H1 (cell line): Measurements from ENCODE around the gene SHISAL1. TPM values are rescaled to one million over a fixed set of nuclear protein-coding genes. Genes with fewer than 3 reads are reported as not detected.

Experiments
- CTCF ChIA-PET: fragments of 300-600 bp; sonication (Branson Sonifier 250); formaldehyde crosslinking; loops from one replicate; lab custom pipeline; 2021; ENCODE audit not compliant: partially characterized antibody; lab: Charles Lee
- POLR2A ChIA-PET: fragments of 300-600 bp; sonication (Branson Sonifier 250); formaldehyde crosslinking; loops from one replicate; lab custom pipeline; 2021; ENCODE audit warnings: inconsistent platforms; ENCODE audit not compliant: partially characterized antibody; lab: Charles Lee
- DNase-seq, 2 experiments: peaks; one replicate each; pipeline versions ENCODE4 v3.0.0 to v3.0.0-alpha.2; 2010 to 2022; ENCODE audit warnings: low spot score in 2 of 2, low read depth in 1 of 2, mixed read lengths in 1 of 2
- FAIRE-seq: peaks from 2 replicates; lab custom pipeline; 2011; peaks lifted over from hg19 to GRCh38; lab: Jason Lieb, UNC
- H2AFZ ChIP-seq: 2 replicates; pipeline ENCODE4 v1.8.1; 2012; ENCODE audit warnings: low read length, inconsistent platforms
- H2AK5ac ChIP-seq: 2 replicates; pipeline ENCODE4 v1.6.1; 2013; ENCODE audit warnings: low read depth, low read length
- H2BK120ac ChIP-seq: replicated peaks from 2 replicates; pipeline ENCODE3; 2013; ENCODE audit warnings: low read depth, low read length, inconsistent platforms
- H2BK12ac ChIP-seq: 2 replicates; pipeline ENCODE4 v1.6.1; 2013; ENCODE audit warnings: low read depth, low read length
- H2BK15ac ChIP-seq: 2 replicates; pipeline ENCODE4 v1.6.1; 2013; ENCODE audit warnings: low read length
- H2BK20ac ChIP-seq: 2 replicates; pipeline ENCODE4 v1.6.1; 2013; ENCODE audit warnings: low read length
- H2BK5ac ChIP-seq: 2 replicates; pipeline ENCODE4 v1.6.1; 2013; ENCODE audit warnings: low read depth, low read length
- H3K14ac ChIP-seq: 2 replicates; pipeline ENCODE4 v1.6.1; 2013; ENCODE audit warnings: inconsistent platforms; ENCODE audit not compliant: insufficient read length
- H3K18ac ChIP-seq: 2 replicates; pipeline ENCODE4 v1.6.1; 2013; ENCODE audit warnings: low read length; ENCODE audit errors: extremely low read depth
- H3K23ac ChIP-seq: 2 replicates; pipeline ENCODE4 v1.6.1; 2013; ENCODE audit warnings: inconsistent platforms; ENCODE audit not compliant: insufficient read length
- H3K23me2 ChIP-seq: 2 replicates; pipeline ENCODE4 v1.6.1; 2013; ENCODE audit warnings: low read depth, low read length
- H3K27ac ChIP-seq: 2 replicates; pipeline ENCODE4 v1.6.1; 2011; ENCODE audit warnings: low read depth, low read length, inconsistent platforms
- H3K27me3 ChIP-seq, 4 experiments: replicated peaks in 1 of 4; 1 replicate in 1 of 4; 2 replicates in 3 of 4; pipeline versions ENCODE4 v1.6.1 to v1.8.1; 2011 to 2013; ENCODE audit warnings: low read length in 3 of 4, mild to moderate bottlenecking in 3 of 4, inconsistent platforms in 2 of 4, mixed read lengths in 2 of 4, moderate library complexity in 1 of 4; ENCODE audit not compliant: control insufficient read depth in 3 of 4, insufficient read depth in 3 of 4; ENCODE audit errors: extremely low read depth in 1 of 4
- H3K36me3 ChIP-seq, 4 experiments: 2 replicates each; pipeline versions ENCODE4 v1.6.1 to v1.8.1; 2011 to 2013; ENCODE audit warnings: mild to moderate bottlenecking in 4 of 4, low read length in 3 of 4, moderate library complexity in 2 of 4, control low read depth in 1 of 4, inconsistent platforms in 1 of 4; ENCODE audit not compliant: insufficient read depth in 4 of 4, control insufficient read depth in 2 of 4
- H3K4ac ChIP-seq: replicated peaks from 2 replicates; pipeline ENCODE3; 2013; ENCODE audit warnings: low read length, low read depth, mixed read lengths, inconsistent platforms; ENCODE audit not compliant: insufficient read length
- H3K4me1 ChIP-seq, 4 experiments: replicated peaks in 1 of 4; 1 replicate in 1 of 4; 2 replicates in 3 of 4; pipeline versions ENCODE4 v1.6.1 to v1.8.1; 2011 to 2013; ENCODE audit warnings: low read length in 3 of 4, inconsistent platforms in 2 of 4, mixed read lengths in 1 of 4; ENCODE audit not compliant: insufficient read depth in 4 of 4, control insufficient read depth in 3 of 4
- H3K4me2 ChIP-seq, 2 experiments: 2 replicates each; pipeline versions ENCODE4 v1.6.1 to v1.8.1; 2011 to 2013; ENCODE audit warnings: low read depth in 2 of 2, low read length in 2 of 2, control low read depth in 1 of 2, inconsistent platforms in 1 of 2, mild to moderate bottlenecking in 1 of 2; ENCODE audit not compliant: insufficient read depth in 1 of 2
- H3K4me3 ChIP-seq, 4 experiments: fragments of 200-600, 300-600 bp in 1 of 4; sonication (generic), shearing (Covaris generic), sonication (Bioruptor Twin) in 1 of 4; 2 replicates each; pipeline versions ENCODE4 v1.5.1 to v1.8.1; 2011 to 2016; ENCODE audit warnings: low read length in 4 of 4, low read depth in 3 of 4, control low read depth in 2 of 4, inconsistent platforms in 2 of 4, mild to moderate bottlenecking in 2 of 4, mixed read lengths in 1 of 4, moderate library complexity in 1 of 4; ENCODE audit not compliant: insufficient read depth in 2 of 4; ENCODE audit errors: extremely low read depth in 1 of 4
- H3K56ac ChIP-seq: replicated peaks from 2 replicates; pipeline ENCODE3; 2013; ENCODE audit warnings: low read depth, mild to moderate bottlenecking, mixed read lengths, low read length, inconsistent platforms; ENCODE audit not compliant: insufficient read length
- H3K79me1 ChIP-seq: 2 replicates; pipeline ENCODE4 v1.6.1; 2013; ENCODE audit warnings: low read depth, low read length, control low read depth
- H3K79me2 ChIP-seq, 2 experiments: 2 replicates each; pipeline versions ENCODE4 v1.6.1 to v1.8.1; 2012 to 2013; ENCODE audit warnings: low read length in 2 of 2, mild to moderate bottlenecking in 2 of 2, inconsistent platforms in 1 of 2; ENCODE audit not compliant: insufficient read depth in 2 of 2, control insufficient read depth in 1 of 2
- H3K9ac ChIP-seq, 4 experiments: replicated peaks in 1 of 4; 1 replicate in 1 of 4; 2 replicates in 3 of 4; pipeline versions ENCODE4 v1.6.1 to v1.8.1; 2011 to 2013; ENCODE audit warnings: low read depth in 3 of 4, low read length in 3 of 4, control low read depth in 2 of 4, mild to moderate bottlenecking in 2 of 4, moderate library complexity in 2 of 4, inconsistent platforms in 1 of 4; ENCODE audit errors: extremely low read depth in 1 of 4
- H3K9me3 ChIP-seq, 2 experiments: 2 replicates each; pipeline versions ENCODE4 v1.6.1 to v1.8.1; 2012 to 2013; ENCODE audit warnings: mild to moderate bottlenecking in 2 of 2, moderate library complexity in 2 of 2, control low read depth in 1 of 2, inconsistent platforms in 1 of 2, low read depth in 1 of 2, low read length in 1 of 2, mixed read lengths in 1 of 2; ENCODE audit not compliant: insufficient read depth in 2 of 2
- H4K20me1 ChIP-seq, 2 experiments: replicated peaks in 1 of 2; 2 replicates each; pipeline versions ENCODE3 to v1.8.1; 2011 to 2013; ENCODE audit warnings: inconsistent platforms in 2 of 2, low read length in 2 of 2, mild to moderate bottlenecking in 1 of 2; ENCODE audit not compliant: insufficient read depth in 2 of 2, control insufficient read depth in 1 of 2
- H4K5ac ChIP-seq: 2 replicates; pipeline ENCODE4 v1.6.1; 2013; ENCODE audit warnings: low read length, low read depth, mixed read lengths, inconsistent platforms; ENCODE audit not compliant: insufficient read length
- H4K8ac ChIP-seq: 2 replicates; pipeline ENCODE4 v1.8.0; 2013; ENCODE audit warnings: mild to moderate bottlenecking, moderate library complexity, low read length, inconsistent platforms; ENCODE audit not compliant: insufficient read depth; ENCODE audit errors: extremely low read depth
- H4K91ac ChIP-seq: replicated peaks from 2 replicates; pipeline ENCODE3; 2013; ENCODE audit warnings: low read length, mixed read lengths, inconsistent platforms; ENCODE audit not compliant: insufficient read length
- BRCA1 ChIP-seq: IDR thresholded peaks from 2 replicates; pipeline ENCODE4 v1.6.1; 2012; ENCODE audit warnings: low read depth, low read length, improper control_type of control experiment
- CBX8 ChIP-seq: fragments of 300-800, 300-1000 bp; sonication (generic); IDR thresholded peaks from 2 replicates; pipeline ENCODE4 v1.7.1; 2016; ENCODE audit warnings: low read depth, low read length, borderline replicate concordance
- EZH2 ChIP-seq: fragments of 200-600 bp; sonication (generic); IDR thresholded peaks from 2 replicates; pipeline ENCODE4 v1.7.1; 2012; ENCODE audit warnings: low read depth, mild to moderate bottlenecking, moderate library complexity, low read length, inconsistent platforms; ENCODE audit not compliant: severe bottlenecking
- KDM4A ChIP-seq: IDR thresholded peaks from one replicate; pipeline ENCODE4 v1.7.1; 2012; ENCODE audit warnings: low read depth, mild to moderate bottlenecking, moderate library complexity, low read length, inconsistent platforms; ENCODE audit not compliant: severe bottlenecking
- WGBS, 2 experiments: shearing (Covaris generic) in 1 of 2; methylation state at CpG; one replicate each; pipeline versions ENCODE4 v1.1.6 to v1.1.7; 2013 to 2015; ENCODE audit warnings: low lambda C conversion rate in 2 of 2, mixed read lengths in 2 of 2, inconsistent platforms in 1 of 2, low coverage in 1 of 2, missing lambda C conversion rate in 1 of 2; ENCODE audit not compliant: insufficient replicate concordance in 2 of 2, insufficient coverage in 1 of 2, insufficient read length in 1 of 2; ENCODE audit errors: extremely low coverage in 1 of 2, missing lambda C conversion rate in 1 of 2; 5-methylcytosine and 5-hydroxymethylcytosine counted together
- polyA plus RNA-seq, 7 experiments: library from polyadenylated mRNA; depleted of rRNA in 3 of 7; stranded (reverse) in 5 of 7; unstranded in 2 of 7; fragments of >200 nt in 5 of 7; fragments of 200-250 nt in 2 of 7; gene quantifications; 1 replicate in 5 of 7; 2 replicates in 1 of 7; 4 replicates in 1 of 7; pipeline versions ENCODE4 v1.2.1 to v1.2.3, GENCODE V29; 2011 to 2013; ENCODE audit warnings: missing spikeins in 2 of 7, mixed read lengths in 2 of 7
- total RNA-seq: library from RNA; stranded (reverse); fragmentation: NEBNext Ultra II Directional; extraction: Animal tissue kit (Norgen Biotek cat#: 25700); gene quantifications from 2 replicates; pipeline ENCODE4 v1.2.1, GENCODE V29; 2021
- TF ChIP-seq, protein P1 (sequence below): IDR thresholded peaks from 2 replicates; pipeline ENCODE4 v1.6.1; 2011; ENCODE audit warnings: low read depth, mild to moderate bottlenecking, low read length; ENCODE audit not compliant: insufficient read depth

The SHISAL1 gene
- total and polyA plus RNA-seq, 2 of the 8 experiments (the other 6 are each of a cell fraction or from before 2014, with no cell fraction given): 3.7 to 5.8 TPM

DNA sequence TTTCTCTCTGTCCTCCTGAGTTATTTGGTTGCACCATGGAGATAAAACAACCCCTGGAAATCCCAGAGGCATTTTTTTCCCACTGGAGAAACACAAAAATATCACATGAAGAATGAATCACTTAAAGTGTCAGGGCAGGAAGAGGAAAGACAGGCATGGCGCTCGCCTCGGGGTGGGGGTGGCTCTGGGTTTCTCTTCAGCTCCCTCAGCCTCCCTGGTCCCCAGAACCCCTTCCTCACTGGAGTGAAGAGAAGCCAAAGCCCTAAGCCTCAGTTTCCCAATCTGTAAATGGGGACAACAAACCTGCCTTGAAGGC, 938 bp downstream of the SHISAL1 start:
- Histone ChIP-seq H4K20me1 (no peaks in the 10 kb centered on the region), H3K56ac (no peak overlapping the region), H3K18ac (no peak overlapping the region), H3K4me2 (no peak overlapping the region)
- CTCF ChIA-PET: interaction anchor here (1.0 to 1.8 kb wide), 6 partner anchors 10 to 319 kb away, joined by 3 to 8 read pairs (median 3); no protein-coding TSS in a partner anchor
- TF ChIP-seq BRCA1 (no peak), KDM4A (no peak), EZH2 (no peak), CBX8 (no peak)
- TF ChIP-seq, protein P1, sequence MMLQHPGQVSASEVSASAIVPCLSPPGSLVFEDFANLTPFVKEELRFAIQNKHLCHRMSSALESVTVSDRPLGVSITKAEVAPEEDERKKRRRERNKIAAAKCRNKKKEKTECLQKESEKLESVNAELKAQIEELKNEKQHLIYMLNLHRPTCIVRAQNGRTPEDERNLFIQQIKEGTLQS: no peak
- TF ChIP-seq, all 59 proteins: peak for 0
- H3K4ac ChIP-seq: no peak overlapping the region
- no peaks in the 10 kb centered on the region for H3K4me1 ChIP-seq
- no peaks in the 10 kb centered on the region for H3K23me2 ChIP-seq
- FAIRE-seq (no peak), DNase-seq (no peak)
- H3K23ac ChIP-seq: no peak overlapping the region
- no peaks in the 10 kb centered on the region for H3K9me3 ChIP-seq
- no peaks in the 10 kb centered on the region for H3K27me3 ChIP-seq
- H2BK20ac ChIP-seq: no peak overlapping the region
- H4K8ac ChIP-seq: no peak overlapping the region
- no peak overlapping the region for H2AFZ ChIP-seq
- no peaks in the 10 kb centered on the region for H3K79me1 ChIP-seq
- no peak overlapping the region for H2BK15ac ChIP-seq
- H2BK5ac ChIP-seq: no peak overlapping the region
- no peak overlapping the region for H2BK12ac ChIP-seq
- no peak overlapping the region for H3K14ac ChIP-seq
- H4K91ac ChIP-seq: no peak overlapping the region
- no peaks in the 10 kb centered on the region for H3K36me3 ChIP-seq
- 96% methylated on average over 3 of the region's 3 CpGs; no CpG with 5 or more reads in 1 of the 2 experiments for WGBS, 2 experiments
- POLR2A ChIA-PET: interaction anchor here (1.5 kb wide), 1 partner anchor 9 kb away, joined by 4 read pairs; no protein-coding TSS in a partner anchor
- H3K27ac ChIP-seq: no peak overlapping the region
- H2AK5ac ChIP-seq: no peak overlapping the region
- H4K5ac ChIP-seq: no peak overlapping the region
- no peak overlapping the region for H3K9ac ChIP-seq
- no peak overlapping the region for H3K4me3 ChIP-seq
- no peaks in the 10 kb centered on the region for H3K79me2 ChIP-seq
- H2BK120ac ChIP-seq: no peak overlapping the region
